Endothelial cell (in vitro differentiated cells): Measurements from ENCODE around the gene HLA-B. TPM values are rescaled to one million over a fixed set of nuclear protein-coding genes. Genes with fewer than 3 reads are reported as not detected.

ENCODE experiments used
- DNase-seq: peaks from one replicate; pipeline ENCODE4 v3.0.0; 2021; ENCODE audit warnings: low spot score
- H3K27ac Mint-ChIP-seq: one replicate; pipeline ENCODE4 v1.8.0; 2021; ENCODE audit warnings: mixed read lengths, inconsistent platforms; ENCODE audit not compliant: unreplicated experiment
- H3K27me3 Mint-ChIP-seq: one replicate; pipeline ENCODE4 v1.8.0; 2021; ENCODE audit warnings: mild to moderate bottlenecking, moderate library complexity, mixed read lengths, inconsistent platforms; ENCODE audit not compliant: unreplicated experiment
- H3K36me3 Mint-ChIP-seq: one replicate; pipeline ENCODE4 v1.8.0; 2021; ENCODE audit warnings: mild to moderate bottlenecking, low read depth, mixed read lengths, inconsistent platforms; ENCODE audit not compliant: unreplicated experiment
- H3K4me1 Mint-ChIP-seq: one replicate; pipeline ENCODE4 v1.8.0; 2021; ENCODE audit warnings: mild to moderate bottlenecking, mixed read lengths, inconsistent platforms; ENCODE audit not compliant: unreplicated experiment
- H3K4me3 Mint-ChIP-seq: one replicate; pipeline ENCODE4 v1.8.0; 2021; ENCODE audit warnings: mild to moderate bottlenecking, mixed read lengths, inconsistent platforms; ENCODE audit not compliant: unreplicated experiment
- H3K9me3 Mint-ChIP-seq: one replicate; pipeline ENCODE4 v1.8.0; 2021; ENCODE audit warnings: mixed read lengths, inconsistent platforms; ENCODE audit not compliant: unreplicated experiment
- total RNA-seq: library from RNA; stranded (reverse); fragmentation: NEBNext Ultra II Directional; extraction: Animal tissue kit (Norgen Biotek cat#: 25700); gene quantifications from one replicate; pipeline ENCODE4 v1.2.1, GENCODE V29; 2021; ENCODE audit not compliant: unreplicated experiment
- TF ChIP-seq, protein P1 (sequence below): fragments of 200-600 bp; sonication (generic); IDR thresholded peaks from one replicate; pipeline ENCODE4 v1.5.0; 2021; ENCODE audit warnings: antibody characterized with exemption; ENCODE audit not compliant: unreplicated experiment

The HLA-B gene
- total RNA-seq, 1 donor from 2014 or later, result 301 TPM

- Mint-ChIP-seq H3K36me3 (peaks cover 6% of the 10 kb centered on the region), H3K9me3 (no peaks in the 10 kb centered on the region), H3K4me1 (peaks cover 5% of the 10 kb centered on the region), H3K27ac (no peak overlapping the region), H3K27me3 (peaks cover 2% of the 10 kb centered on the region), H3K4me3 (no peak overlapping the region)
- no peak for DNase-seq
- TF ChIP-seq, protein P1, sequence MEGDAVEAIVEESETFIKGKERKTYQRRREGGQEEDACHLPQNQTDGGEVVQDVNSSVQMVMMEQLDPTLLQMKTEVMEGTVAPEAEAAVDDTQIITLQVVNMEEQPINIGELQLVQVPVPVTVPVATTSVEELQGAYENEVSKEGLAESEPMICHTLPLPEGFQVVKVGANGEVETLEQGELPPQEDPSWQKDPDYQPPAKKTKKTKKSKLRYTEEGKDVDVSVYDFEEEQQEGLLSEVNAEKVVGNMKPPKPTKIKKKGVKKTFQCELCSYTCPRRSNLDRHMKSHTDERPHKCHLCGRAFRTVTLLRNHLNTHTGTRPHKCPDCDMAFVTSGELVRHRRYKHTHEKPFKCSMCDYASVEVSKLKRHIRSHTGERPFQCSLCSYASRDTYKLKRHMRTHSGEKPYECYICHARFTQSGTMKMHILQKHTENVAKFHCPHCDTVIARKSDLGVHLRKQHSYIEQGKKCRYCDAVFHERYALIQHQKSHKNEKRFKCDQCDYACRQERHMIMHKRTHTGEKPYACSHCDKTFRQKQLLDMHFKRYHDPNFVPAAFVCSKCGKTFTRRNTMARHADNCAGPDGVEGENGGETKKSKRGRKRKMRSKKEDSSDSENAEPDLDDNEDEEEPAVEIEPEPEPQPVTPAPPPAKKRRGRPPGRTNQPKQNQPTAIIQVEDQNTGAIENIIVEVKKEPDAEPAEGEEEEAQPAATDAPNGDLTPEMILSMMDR, result no peak
Measured at GRCh38 chr6:31359581-31359980, 2.6 kb upstream of the HLA-B start.

GRCh38 chr6:31358302-31358701, 1.3 kb upstream of the HLA-B start:
- H3K4me1 Mint-ChIP-seq, result peaks cover 5% of the 10 kb centered on the region
- no peak overlapping the region for H3K27ac Mint-ChIP-seq
- H3K27me3 Mint-ChIP-seq, result peaks cover 2% of the 10 kb centered on the region
- H3K36me3 Mint-ChIP-seq, result peaks cover 13% of the 10 kb centered on the region
- TF ChIP-seq, protein P1, result no peak
- no peak for DNase-seq
- H3K4me3 Mint-ChIP-seq, result no peak overlapping the region
- H3K9me3 Mint-ChIP-seq, result no peaks in the 10 kb centered on the region

GRCh38 chr6:31357886-31358285, 907 bp upstream of the HLA-B start:
- H3K4me1 Mint-ChIP-seq, result peaks cover 6% of the 10 kb centered on the region
- peaks cover 2% of the 10 kb centered on the region for H3K27me3 Mint-ChIP-seq
- no peaks in the 10 kb centered on the region for H3K9me3 Mint-ChIP-seq
- no peak overlapping the region for H3K4me3 Mint-ChIP-seq
- peaks cover 16% of the 10 kb centered on the region for H3K36me3 Mint-ChIP-seq
- no peak overlapping the region for H3K27ac Mint-ChIP-seq
- DNase-seq, result no peak
- TF ChIP-seq, protein P1, result no peak

DNA sequence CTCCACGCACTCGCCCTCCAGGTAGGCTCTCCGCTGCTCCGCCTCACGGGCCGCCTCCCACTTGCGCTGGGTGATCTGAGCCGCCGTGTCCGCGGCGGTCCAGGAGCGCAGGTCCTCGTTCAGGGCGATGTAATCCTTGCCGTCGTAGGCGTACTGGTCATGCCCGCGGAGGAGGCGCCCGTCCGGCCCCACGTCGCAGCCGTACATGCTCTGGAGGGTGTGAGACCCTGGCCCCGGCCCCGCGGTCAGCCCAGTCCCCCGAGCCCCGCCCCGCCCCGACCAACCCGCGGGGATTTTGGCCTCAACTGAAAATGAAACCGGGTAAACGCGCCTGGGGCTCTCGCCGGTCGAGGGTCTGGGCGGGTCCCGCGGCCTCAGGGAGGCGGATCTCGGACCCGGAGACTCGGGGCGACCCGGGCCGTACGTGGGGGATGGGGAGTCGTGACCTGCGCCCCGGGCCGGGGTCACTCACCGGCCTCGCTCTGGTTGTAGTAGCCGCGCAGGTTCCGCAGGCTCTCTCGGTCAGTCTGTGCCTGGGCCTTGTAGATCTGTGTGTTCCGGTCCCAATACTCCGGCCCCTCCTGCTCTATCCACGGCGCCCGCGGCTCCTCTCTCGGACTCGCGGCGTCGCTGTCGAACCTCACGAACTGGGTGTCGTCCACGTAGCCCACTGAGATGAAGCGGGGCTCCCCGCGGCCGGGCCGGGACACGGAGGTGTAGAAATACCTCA, 598 bp downstream of the HLA-B start:
- Mint-ChIP-seq H3K9me3 (no peaks in the 10 kb centered on the region), H3K4me3 (peak overlapping the region; percentile 91), H3K27me3 (peaks cover 4% of the 10 kb centered on the region), H3K36me3 (peaks cover 20% of the 10 kb centered on the region), H3K27ac (no peak overlapping the region), H3K4me1 (peaks cover 9% of the 10 kb centered on the region)
- TF ChIP-seq, protein P1, result no peak
- peak; percentile 21 for DNase-seq

DNA sequence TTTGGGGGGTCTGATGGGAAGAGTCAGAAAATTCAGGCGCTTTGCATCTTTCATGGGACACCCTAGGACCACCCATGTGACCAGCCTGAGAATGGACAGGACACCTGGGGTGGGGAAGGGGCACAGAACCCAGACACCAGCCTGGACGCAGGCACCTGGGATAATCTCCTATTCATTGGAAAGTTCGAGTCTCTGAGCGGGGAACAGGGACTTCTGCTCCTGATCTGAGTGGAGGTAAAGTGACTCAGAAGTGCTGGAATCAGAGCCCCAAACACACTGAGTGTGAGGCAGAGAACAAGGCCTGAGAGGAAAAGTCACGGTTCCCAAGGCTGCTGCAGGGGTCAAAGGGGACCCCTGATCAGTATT, 1.4 kb downstream of the HLA-B start:
- no peak for DNase-seq
- TF ChIP-seq, protein P1, result no peak
- Mint-ChIP-seq H3K4me1 (peaks cover 9% of the 10 kb centered on the region), H3K36me3 (peaks cover 20% of the 10 kb centered on the region), H3K27ac (peak overlapping the region; percentile 36), H3K9me3 (no peaks in the 10 kb centered on the region), H3K4me3 (peak overlapping the region; percentile 84), H3K27me3 (peaks cover 2% of the 10 kb centered on the region)
